Epithelial cell of proximal tubule (primary cell): ENCODE measurements around the gene TRIM7. TPM values are rescaled to one million over a fixed set of nuclear protein-coding genes. Genes with fewer than 3 reads are reported as not detected.
"Not testable (repeated sequence)": the region's sequence is repeated elsewhere in the genome, so short reads cannot be mapped to it uniquely, and the experiment has no call there.

Experiments
- DNase-seq: peaks from one replicate; pipeline ENCODE4 v3.0.0-alpha.2; 2011; ENCODE audit warnings: low read depth
- H3K4me3 ChIP-seq: 2 replicates; pipeline ENCODE4 v1.5.1; 2011; ENCODE audit warnings: low read depth, mild to moderate bottlenecking, low read length
- total RNA-seq: library from RNA; depleted of rRNA; stranded (reverse); fragments of >200 nt; gene quantifications from 2 replicates; pipeline ENCODE4 v1.2.3, GENCODE V29; 2015
- TF ChIP-seq, protein P1 (sequence below): conservative IDR thresholded peaks from 2 replicates; pipeline ENCODE4 v1.5.1; 2012; ENCODE audit warnings: low read depth, mild to moderate bottlenecking, low read length

The TRIM7 gene
- total RNA-seq, 1 donor from 2014 or later: 14.6 TPM

DNA sequence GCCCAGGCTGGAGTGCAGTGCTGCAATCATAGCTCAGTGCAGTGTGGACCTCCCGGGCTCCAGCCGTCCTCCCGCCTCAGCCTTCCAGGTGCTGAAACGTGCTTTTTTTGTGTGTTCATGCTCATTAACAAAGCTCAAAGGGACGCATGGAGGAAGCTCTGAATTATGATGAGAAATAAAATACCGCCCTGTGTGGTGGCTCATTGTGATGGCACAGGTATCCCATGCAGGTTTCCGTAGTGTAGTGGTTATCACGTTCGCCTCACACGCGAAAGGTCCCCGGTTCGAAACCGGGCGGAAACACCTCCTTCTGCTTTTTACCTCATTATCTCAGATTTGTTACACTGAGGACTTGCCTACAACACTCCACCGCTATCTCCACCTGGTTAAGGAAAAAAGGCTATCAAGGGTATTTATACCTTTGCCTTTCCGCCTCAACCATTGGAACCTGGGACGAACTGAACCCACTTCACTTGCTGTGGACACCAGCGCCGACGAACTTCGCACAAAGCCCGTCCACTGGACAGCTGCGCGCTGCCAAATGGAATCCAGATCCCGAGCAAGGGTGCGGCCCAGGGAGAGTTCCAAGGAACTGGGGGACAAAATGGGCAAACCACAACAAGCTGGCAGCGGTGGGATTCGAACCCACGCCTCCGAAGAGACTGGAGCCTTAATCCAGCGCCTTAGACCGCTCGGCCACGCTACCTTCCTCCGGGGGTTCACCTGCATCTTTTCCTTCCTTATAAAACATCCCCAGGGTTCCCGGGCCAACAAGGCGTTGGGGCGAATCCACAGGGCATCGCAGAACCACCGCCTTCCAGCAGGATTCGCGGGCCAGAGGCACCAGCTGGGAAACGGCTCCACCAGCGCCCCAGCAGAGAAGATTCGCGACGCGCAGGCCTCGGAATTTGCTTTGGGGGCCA is 31.3 kb downstream of the TRIM7 start:
- peak overlapping the region; percentile 23 for H3K4me3 ChIP-seq
- TF ChIP-seq, protein P1, sequence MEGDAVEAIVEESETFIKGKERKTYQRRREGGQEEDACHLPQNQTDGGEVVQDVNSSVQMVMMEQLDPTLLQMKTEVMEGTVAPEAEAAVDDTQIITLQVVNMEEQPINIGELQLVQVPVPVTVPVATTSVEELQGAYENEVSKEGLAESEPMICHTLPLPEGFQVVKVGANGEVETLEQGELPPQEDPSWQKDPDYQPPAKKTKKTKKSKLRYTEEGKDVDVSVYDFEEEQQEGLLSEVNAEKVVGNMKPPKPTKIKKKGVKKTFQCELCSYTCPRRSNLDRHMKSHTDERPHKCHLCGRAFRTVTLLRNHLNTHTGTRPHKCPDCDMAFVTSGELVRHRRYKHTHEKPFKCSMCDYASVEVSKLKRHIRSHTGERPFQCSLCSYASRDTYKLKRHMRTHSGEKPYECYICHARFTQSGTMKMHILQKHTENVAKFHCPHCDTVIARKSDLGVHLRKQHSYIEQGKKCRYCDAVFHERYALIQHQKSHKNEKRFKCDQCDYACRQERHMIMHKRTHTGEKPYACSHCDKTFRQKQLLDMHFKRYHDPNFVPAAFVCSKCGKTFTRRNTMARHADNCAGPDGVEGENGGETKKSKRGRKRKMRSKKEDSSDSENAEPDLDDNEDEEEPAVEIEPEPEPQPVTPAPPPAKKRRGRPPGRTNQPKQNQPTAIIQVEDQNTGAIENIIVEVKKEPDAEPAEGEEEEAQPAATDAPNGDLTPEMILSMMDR: no peak
- DNase-seq: no peak

GRCh38 chr5:181173027-181173419 is 32.0 kb downstream of the TRIM7 start:
- TF ChIP-seq, protein P1: no peak
- no peak for DNase-seq
- H3K4me3 ChIP-seq: peak overlapping the region; percentile 23

- H3K4me3 ChIP-seq: no peak overlapping the region
- DNase-seq: no peak
- TF ChIP-seq, protein P1: no peak
These were observed 33.2 kb downstream of the TRIM7 start for GRCh38 chr5:181171782-181172181.

DNA sequence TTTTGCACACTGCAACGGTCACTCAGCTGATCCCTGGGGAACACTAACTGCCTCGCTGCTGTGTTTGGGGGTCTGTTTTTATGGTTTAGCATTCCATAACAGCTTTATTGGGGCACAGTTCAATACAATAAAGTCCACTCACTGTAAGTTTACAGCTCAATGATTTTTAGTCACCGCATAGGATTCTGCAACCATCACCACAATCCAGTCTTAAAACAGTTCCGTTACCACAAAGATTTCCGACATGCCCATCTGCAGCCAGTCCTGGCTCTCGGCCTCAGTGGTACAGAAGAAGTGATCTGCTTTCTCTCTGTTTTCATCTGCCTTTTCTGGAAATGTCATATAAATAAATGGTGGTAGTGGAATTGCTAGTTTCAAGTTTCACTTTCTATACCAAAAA is 34.0 kb downstream of the TRIM7 start:
- H3K4me3 ChIP-seq: peak overlapping the region; percentile 22
- TF ChIP-seq, protein P1: no peak
- peak; percentile 64 for DNase-seq

DNA sequence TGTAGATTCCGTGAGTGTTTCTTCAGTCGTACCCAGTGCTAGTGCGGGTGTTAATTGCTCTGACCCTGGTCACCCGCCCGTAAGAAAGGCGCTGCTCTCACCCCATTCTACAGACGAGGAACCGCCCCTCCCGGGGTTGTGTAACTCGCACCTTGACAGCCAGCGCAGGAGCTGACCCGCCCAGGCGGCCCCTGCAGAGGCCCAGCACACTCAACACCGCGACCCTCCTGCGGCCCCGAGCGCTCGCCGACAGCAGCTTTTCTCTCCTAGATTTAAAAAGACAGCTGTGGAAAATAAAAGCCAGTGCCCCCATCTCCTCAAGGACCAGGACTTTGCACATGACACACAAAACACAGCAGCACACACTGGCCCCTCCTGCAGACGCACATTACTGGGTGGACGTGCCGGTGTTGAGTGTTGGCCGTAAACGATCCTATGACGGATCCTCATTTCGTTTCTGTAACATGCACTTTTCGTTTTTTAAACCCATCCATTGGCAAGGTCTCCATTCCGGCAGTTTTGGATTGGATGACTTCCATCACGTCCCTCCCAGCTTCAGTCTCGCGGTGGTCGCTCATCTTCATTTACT is 34.7 kb downstream of the TRIM7 start:
- no peak for DNase-seq
- TF ChIP-seq, protein P1: no peak
- peak overlapping the region; percentile 40 for H3K4me3 ChIP-seq

- not testable (repeated sequence) for DNase-seq
These were observed 35.3 kb downstream of the TRIM7 start for GRCh38 chr5:181169459-181170236.

DNA sequence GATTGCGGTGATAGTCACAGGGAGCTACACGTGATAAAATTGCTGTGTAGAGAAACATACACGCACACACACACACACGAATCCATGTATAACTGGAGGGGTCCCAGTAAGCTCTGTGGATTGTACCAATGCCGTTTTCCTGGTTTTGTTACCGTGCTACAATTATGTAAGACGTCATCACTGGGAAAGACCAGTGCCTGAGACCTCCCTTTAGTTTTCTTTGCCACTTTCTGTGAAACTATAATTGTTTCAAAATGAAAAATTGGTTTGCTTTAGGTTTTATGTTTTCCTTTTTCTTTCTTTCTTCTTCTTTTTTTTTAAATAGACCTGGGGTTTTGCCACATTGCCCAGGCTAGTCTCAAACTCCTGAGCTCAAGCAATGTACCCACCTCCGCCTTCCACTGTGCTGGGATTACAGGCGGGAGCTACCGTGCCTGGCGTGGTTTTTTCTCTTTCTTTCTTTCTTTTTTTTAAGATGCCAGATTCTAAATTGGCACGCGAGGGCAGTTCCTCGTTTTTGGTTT is 36.3 kb downstream of the TRIM7 start:
- H3K4me3 ChIP-seq: no peak overlapping the region
- TF ChIP-seq, protein P1: no peak
- no peak for DNase-seq

More at GRCh38 chr5:181169459-181170236, 35.3 kb downstream of the TRIM7 start:
- peak overlapping the region; percentile 40 for H3K4me3 ChIP-seq
